ENCODE measurements around the gene PTBP1. TPM values are rescaled to one million over a fixed set of nuclear protein-coding genes. Genes with fewer than 3 reads are reported as not detected.

Gene PTBP1
- total RNA-seq, 1 donor from 2014 or later = 28.1 TPM

GRCh38 chr19:795691-796581 is 1.3 kb upstream of the PTBP1 start:
- FAIRE-seq (no peak), DNase-seq (ENCODE audit: low spot score in 2 of 2) (no peak)

- DNase-seq (ENCODE audit: low spot score in 2 of 2) (peak; percentile 98), FAIRE-seq (no peak)
These were observed 519 bp downstream of the PTBP1 start for GRCh38 chr19:797528-798414.

GRCh38 chr19:798415-799075 is 1.3 kb downstream of the PTBP1 start:
- peak in 1 of 2 donors; percentile 28 for DNase-seq (ENCODE audit: low spot score in 2 of 2)
- FAIRE-seq = no peak

GRCh38 chr19:799076-799881 is 2.0 kb downstream of the PTBP1 start:
- FAIRE-seq (no peak), DNase-seq (ENCODE audit: low spot score in 2 of 2) (no peak)

GRCh38 chr19:800360-801029 is 3.2 kb downstream of the PTBP1 start:
- FAIRE-seq (no peak), DNase-seq (ENCODE audit: low spot score in 2 of 2) (no peak)

- FAIRE-seq = no peak
- DNase-seq (ENCODE audit: low spot score in 2 of 2) = peak in 1 of 2 donors; percentile 37
These were observed 4.0 kb downstream of the PTBP1 start for GRCh38 chr19:801030-801860.

- DNase-seq (ENCODE audit: low spot score in 2 of 2) = peak in 1 of 2 donors; percentile 43
- FAIRE-seq = no peak
These were observed 4.7 kb downstream of the PTBP1 start for GRCh38 chr19:801861-802497.

- FAIRE-seq (no peak), DNase-seq (ENCODE audit: low spot score in 2 of 2) (peak in 1 of 2 donors; percentile 51)
These were observed 5.3 kb downstream of the PTBP1 start for GRCh38 chr19:802498-803098.

- FAIRE-seq (no peak), DNase-seq (ENCODE audit: low spot score in 2 of 2) (no peak)
These were observed 5.9 kb downstream of the PTBP1 start for GRCh38 chr19:803099-803561.

- no peak for DNase-seq (ENCODE audit: low spot score in 2 of 2)
- no peak for FAIRE-seq
These were observed 6.6 kb downstream of the PTBP1 start for GRCh38 chr19:803686-804418.

- FAIRE-seq (no peak), DNase-seq (ENCODE audit: low spot score in 2 of 2) (no peak)
These were observed 7.3 kb downstream of the PTBP1 start for GRCh38 chr19:804419-805165.

GRCh38 chr19:805166-805551 is 7.9 kb downstream of the PTBP1 start:
- DNase-seq (ENCODE audit: low spot score in 2 of 2) (peak in 1 of 2 donors; percentile 40), FAIRE-seq (no peak)

- peak in 1 of 2 donors; percentile 34 for DNase-seq (ENCODE audit: low spot score in 2 of 2)
- FAIRE-seq = no peak
These were observed 8.6 kb downstream of the PTBP1 start for GRCh38 chr19:805600-806550.

GRCh38 chr19:806815-807421 is 9.7 kb downstream of the PTBP1 start:
- no peak for FAIRE-seq
- peak; percentile 32 to 51 for DNase-seq (ENCODE audit: low spot score in 2 of 2)

All from frontal cortex (tissue), 4 donors.